Stimulated activated CD4-positive, alpha-beta T cell treated with anti-CD3 and anti-CD28 coated beads, TNF-alpha, amount 100 ng/mL, for 48 hours (primary cell): ENCODE results near the gene PCF11.
A peak's percentile ranks its signal among the peaks of the same experiment; 100 is the strongest.
"Not testable (repeated sequence)": the region's sequence is repeated elsewhere in the genome, so short reads cannot be mapped to it uniquely, and the experiment has no call there.

Source experiments
- DNase-seq, 3 donors: peaks; one replicate each; pipeline ENCODE4 v3.0.0-alpha.2; 2020; ENCODE audit warnings: low read depth in 3 of 3

The PCF11 gene

GRCh38 chr11:83193315-83194280 lies 36.7 kb downstream of the PCF11 start, which contains the start of gene ANKRD42:
Gene ANKRD42 (plus strand): TSS chr11:83193712. CDS start chr11:83194671, 959 bp downstream.
- DNase-seq = peak; percentile 72 to 82 (median 73)

GRCh38 chr11:83194281-83195142 lies 37.6 kb downstream of the PCF11 start:
- peak; percentile 32 to 38 (median 37) for DNase-seq

GRCh38 chr11:83195143-83195466 lies 38.2 kb downstream of the PCF11 start:
- DNase-seq = no peak

DNA sequence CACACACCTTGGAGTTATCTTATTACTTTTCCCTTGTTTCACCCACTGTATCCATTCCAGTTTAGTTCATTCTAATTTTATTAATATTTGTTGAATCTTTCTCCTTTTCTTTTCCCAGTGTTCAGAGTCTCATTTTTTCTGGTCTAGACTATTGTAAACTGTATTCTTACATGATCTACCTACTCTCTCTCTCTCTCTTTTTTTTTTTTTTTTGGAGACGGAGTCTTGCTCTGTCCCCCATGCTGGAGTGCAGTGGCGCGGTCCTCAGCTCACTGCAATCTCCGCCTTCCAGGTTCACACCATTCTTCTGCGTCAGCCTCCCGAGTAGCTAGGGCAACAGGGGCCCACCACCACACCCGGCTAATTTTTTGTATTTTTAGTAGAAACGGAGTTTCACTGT lies 38.7 kb downstream of the PCF11 start:
- DNase-seq = no peak

DNA sequence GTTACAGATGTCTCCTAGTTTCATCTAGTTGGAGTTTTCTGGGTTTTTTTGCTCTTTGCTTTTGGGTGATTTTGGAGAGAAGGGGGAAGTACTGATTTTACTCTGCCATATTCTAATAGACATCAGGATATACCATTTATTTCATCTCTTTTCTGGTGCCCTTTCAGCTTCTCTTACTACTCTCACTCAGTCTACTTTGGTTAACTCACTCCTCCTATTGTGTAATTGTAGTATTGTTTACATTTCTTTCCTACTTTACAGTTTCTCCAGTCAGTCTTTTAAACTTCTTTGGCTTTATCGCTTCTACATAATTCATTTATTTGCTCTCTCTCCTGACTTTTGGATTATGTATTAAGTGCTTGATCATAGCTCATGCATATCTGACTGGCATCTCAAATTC lies 43.1 kb downstream of the PCF11 start:
- DNase-seq = no peak

DNA sequence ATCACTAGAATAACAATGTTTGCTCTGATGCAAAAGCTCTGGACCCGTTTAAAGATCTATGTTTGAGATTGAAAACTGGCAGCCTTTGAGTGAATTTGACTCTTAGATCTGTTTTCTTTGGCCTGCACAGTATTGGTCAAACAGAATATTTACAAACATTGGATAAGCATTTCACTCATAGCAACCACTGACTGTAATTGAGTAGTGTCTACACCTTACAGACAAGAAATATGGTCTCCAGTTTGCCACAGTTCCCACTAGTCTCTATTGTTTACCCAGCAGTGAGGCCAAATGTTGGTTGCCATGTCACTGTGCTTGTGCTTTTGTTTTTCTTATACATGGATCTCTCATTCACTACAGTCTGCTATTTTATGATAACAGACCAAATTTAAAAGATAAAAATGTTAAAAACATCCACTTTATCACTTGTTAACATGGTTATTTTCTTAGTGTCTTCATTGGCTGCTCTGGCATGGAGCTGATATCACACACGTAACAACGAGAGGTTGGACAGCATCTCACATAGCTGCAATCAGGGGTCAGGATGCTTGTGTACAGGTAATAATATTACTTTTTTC lies 48.8 kb downstream of the PCF11 start:
- DNase-seq = no peak

- no peak for DNase-seq
Observed at GRCh38 chr11:83206221-83206620, 49.3 kb downstream of the PCF11 start.

GRCh38 chr11:83206771-83207382 lies 49.9 kb downstream of the PCF11 start:
- DNase-seq = not testable (repeated sequence)

GRCh38 chr11:83219095-83219494 lies 62.2 kb downstream of the PCF11 start:
- no peak for DNase-seq

DNA sequence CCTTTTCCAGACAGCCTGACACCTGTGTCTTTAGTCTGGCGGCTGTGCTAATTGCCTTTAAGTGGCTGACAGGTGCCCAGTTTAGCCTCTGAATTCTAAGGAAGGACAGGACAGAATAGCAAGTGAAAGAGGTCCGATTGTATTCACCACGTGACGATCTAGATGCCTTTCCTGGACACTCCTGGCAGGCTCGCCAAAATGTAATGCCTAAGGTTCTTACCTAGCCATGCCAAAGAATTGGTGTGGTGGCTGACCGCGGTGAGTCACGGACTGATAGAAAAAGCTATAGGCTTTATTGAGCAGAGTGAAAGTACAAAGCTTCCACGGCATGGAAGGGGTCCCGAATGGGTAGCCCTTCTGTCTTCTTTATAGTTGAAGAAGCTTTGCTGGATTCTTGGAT lies 63.3 kb downstream of the PCF11 start:
- no peak for DNase-seq

GRCh38 chr11:83221694-83222093 lies 64.8 kb downstream of the PCF11 start:
- DNase-seq = no peak

DNA sequence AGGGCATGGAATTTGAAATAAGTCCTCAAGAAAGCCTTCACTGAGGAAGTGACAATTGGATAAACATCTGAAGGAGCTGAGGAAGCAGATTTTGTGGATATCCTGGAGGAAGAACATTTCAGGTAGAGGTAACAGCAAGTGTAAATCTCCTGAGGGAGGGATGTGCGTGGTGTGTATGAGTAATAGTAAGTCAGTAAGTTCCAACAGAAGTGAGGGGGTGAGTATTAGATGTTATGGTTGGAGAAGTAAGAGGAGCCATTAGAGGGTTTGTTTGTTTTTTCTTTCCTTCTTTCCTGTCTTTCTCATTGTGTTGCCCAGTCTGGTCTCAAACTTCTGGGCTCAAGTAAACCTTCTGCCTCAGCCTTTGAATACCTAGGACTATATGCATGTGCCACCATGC lies 65.6 kb downstream of the PCF11 start:
- no peak for DNase-seq

DNA sequence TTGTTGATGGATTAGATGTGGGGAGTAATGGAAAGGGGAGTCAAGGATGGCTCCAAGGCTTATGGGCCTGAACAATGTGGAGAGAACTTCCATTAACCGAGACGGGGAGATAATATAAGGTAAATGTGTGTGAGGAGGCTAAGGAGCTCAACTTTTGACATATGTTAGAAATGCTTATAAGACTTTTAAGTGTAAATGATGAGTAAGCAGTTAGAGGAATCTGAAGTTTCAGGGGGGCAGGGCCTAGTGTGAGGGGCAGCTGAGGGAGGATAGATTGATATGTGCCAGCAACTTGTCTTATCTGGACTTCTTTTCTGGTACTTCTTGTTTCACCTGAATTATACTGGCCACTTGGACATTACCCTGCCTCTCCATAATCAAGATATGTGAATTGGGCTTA lies 66.5 kb downstream of the PCF11 start:
- DNase-seq = no peak

DNA sequence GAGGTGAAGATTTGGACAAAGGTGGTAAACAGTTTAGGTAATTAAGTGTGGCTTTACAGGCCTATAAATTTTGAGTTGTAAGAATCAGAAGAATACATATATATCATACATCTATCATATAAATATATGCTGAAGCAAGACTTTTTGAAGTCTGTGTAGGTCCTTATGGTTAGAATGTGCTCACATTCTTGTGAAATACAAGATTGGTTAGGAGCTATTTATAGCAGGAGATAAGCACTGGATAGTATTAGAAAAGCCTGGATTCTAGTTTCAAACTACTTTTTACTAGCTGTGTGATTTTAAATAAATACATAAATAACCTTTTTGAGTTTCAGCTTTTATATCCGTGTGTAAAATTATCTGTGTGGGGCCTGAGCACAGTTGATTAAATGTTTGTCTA lies 78.9 kb downstream of the PCF11 start:
- DNase-seq = no peak
